GM19463 (cell line): ENCODE measurements around the gene LHFPL6.

Experiments
- ATAC-seq: cut with Tn5 transposase; IDR thresholded peaks from one replicate; pipeline ENCODE4 v1.9.1; 2021; ENCODE audit warnings: mild to moderate bottlenecking, moderate library complexity; ENCODE audit not compliant: unreplicated experiment

Gene LHFPL6

DNA sequence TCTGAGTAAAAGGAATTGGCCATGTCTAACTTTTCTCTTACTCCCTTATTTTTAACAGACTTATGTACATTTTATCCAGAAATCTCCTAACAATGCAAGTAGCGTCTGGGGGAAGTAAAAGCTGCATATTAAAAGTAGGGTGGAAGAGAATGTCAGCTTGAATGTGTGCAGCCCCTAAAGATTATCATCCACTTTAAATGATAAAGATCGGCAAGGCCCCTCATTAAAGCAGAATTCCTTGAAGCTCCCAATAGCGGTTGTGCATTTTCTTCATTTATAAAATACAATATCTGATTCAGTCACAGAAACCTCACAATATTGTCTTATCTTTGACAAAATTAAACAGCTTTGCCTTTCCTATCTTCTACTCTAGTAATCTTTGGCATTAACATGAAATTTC lies 184.6 kb downstream of the LHFPL6 start:
- no peak for ATAC-seq

- ATAC-seq = no peak
Observed at GRCh38 chr13:39417643-39418042, 185.3 kb downstream of the LHFPL6 start.

GRCh38 chr13:39417131-39417530 lies 185.9 kb downstream of the LHFPL6 start:
- no peak for ATAC-seq

- ATAC-seq = no peak
Observed at GRCh38 chr13:39415008-39415802, 187.8 kb downstream of the LHFPL6 start.

GRCh38 chr13:39414339-39414738 lies 188.7 kb downstream of the LHFPL6 start:
- no peak for ATAC-seq

DNA sequence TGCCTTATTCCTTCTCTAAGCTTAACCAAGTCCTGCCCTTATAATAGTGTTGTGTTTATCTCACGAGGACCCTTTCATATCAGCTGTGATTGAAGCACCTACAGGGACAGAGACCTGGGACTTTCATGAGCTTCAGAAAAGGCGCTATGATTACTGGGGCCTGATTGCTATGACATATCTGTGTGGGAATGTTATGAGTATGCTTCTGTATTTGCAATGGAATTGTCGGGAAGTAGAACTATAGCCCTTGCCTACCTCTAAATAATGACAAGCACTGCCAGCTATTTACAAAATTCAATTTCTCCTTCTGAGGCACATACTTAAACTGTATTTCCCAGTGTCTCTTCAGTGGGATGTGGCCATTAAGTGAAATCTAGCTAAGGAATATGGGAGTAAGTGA lies 191.5 kb downstream of the LHFPL6 start:
- ATAC-seq = no peak

- ATAC-seq = no peak
Observed at GRCh38 chr13:39410964-39411363, 192.0 kb downstream of the LHFPL6 start.

GRCh38 chr13:39410096-39410901 lies 192.7 kb downstream of the LHFPL6 start:
- no peak for ATAC-seq

DNA sequence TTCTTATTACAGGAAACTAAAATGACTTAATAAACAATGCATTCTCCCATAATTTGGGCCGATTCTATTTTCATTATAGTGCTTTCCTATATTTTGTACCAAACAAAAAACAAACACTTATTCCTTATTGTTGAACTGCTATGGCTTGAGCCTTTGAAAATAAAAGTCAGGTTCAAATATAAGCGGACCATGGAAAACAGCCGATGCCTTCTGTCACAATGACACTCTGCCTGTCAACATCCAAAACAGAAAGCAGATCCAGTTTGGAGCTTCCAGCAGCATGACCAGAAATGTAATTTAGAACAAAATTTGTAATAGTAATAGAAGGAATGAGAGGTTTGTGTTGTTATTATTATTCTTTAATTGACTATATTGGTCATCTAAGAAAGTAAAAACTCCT lies 194.5 kb downstream of the LHFPL6 start:
- ATAC-seq = no peak

GRCh38 chr13:39407786-39408185 lies 195.2 kb downstream of the LHFPL6 start:
- no peak for ATAC-seq

GRCh38 chr13:39407138-39407537 lies 195.9 kb downstream of the LHFPL6 start:
- no peak for ATAC-seq

DNA sequence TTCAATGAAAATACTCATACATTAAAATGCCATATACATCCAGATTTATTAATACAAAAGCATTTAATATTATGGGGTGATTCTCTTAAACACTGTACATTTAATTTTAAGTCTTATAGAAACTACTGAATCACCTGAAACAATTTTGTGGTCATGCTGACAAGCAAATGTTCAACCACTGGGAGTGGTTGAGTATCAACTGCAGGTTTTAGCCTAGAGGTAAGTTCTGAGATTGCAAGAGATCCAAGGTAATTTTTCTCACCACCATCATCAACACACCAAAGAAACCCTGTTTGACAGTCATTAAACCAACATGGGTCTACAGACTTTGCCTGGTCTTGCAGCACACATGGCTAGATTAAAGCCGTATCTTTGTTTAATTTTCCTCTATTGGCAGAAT lies 196.3 kb downstream of the LHFPL6 start:
- no peak for ATAC-seq

DNA sequence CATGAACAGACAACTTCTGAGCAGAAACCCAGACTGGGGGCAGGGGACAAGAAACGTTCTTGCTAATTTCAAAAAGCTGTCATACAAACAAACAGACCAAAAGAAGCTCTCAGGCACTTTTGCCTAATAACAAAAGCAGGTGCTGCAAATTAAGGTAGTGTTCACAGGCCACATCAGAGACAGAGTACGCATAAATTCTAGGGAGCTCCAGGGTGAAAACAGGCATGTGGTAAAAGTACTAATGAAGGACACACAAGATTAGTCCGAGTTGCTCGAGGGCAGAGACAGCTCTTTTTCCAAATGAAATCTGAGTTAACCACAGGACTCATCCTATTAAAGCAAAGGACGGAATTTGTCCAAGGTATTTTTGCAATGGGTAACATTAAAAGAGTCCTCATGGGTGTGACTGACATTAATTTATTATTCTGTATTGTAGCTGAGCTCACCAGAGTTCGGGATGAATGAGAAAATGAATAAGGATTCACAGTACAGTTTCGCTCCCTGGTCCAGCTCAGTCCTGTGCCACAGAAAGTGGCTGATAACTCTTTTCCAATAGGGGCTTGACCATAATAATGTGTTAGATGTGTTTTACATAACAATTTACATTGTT lies 197.3 kb downstream of the LHFPL6 start:
- no peak for ATAC-seq

- ATAC-seq = no peak
Observed at GRCh38 chr13:39405107-39405506, 197.9 kb downstream of the LHFPL6 start.

DNA sequence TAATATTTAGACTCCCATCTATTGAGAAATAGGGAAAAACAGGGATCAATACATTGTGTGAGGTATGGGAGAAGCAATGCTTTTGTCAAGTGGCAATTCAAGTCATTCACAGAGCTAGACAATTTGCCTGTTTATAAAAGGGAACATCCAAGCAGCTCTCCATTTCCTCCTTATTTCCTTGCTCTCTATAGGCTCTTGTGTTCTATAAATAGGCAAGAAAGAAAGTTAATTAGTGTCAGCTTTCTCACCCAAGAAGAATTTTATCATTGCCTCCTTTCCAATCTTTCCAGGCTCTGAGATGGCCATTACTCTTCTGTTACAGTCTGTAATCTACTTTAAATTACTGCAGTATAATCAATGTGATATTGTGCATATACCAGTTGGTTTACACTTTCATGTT lies 199.9 kb downstream of the LHFPL6 start:
- no peak for ATAC-seq

GRCh38 chr13:39402221-39402970 lies 200.6 kb downstream of the LHFPL6 start:
- ATAC-seq = no peak

- ATAC-seq = no peak
Observed at GRCh38 chr13:39401756-39402155, 201.2 kb downstream of the LHFPL6 start.

DNA sequence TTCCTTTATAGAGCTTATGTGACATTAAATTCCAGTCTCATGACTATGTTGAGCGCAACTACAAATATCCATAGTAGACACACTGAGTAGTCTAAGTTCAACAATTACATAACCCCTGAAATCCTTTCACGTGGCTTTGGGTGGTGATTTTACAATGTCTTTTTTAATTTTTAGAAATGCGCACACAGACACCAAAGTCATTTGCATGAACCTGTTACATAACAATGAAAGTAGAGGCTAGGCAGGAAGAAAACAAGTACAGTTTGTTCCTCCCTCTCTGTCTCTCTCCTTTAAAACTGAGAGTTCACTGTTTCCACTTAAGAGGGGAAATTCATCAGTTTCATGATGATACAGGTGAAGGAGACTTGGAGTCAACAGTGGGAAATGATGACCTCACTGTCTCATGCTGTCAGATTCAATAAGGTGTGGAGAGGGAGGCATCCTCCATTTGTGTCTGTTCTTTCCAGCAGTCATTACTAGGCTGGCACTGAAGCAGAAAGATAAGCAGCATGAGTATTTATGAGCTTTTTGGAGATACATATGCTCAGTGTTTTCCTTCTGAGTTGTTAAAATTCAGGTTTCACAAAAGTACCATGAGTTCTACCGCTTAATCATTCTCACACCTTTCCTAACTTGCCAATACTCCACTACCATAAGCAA lies 201.8 kb downstream of the LHFPL6 start:
- no peak for ATAC-seq

DNA sequence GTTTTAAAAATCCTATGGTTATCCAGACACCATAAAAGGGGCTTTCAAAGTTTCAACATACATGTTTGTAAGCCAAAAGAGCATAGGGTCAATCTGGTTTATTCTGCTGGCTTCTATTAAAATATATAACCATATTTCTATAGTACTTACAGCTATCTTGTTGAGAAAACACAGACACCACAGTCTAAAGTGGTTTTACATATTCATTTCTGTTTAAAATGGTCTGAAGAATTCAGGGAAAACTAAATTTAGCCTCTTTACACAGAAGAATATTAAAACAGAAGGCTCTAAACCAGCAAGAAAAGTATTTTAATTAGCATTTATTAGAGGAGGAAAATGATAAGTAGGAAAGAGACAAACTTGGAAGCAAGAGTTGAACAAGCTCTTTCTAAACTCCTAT lies 203.9 kb downstream of the LHFPL6 start:
- no peak for ATAC-seq

DNA sequence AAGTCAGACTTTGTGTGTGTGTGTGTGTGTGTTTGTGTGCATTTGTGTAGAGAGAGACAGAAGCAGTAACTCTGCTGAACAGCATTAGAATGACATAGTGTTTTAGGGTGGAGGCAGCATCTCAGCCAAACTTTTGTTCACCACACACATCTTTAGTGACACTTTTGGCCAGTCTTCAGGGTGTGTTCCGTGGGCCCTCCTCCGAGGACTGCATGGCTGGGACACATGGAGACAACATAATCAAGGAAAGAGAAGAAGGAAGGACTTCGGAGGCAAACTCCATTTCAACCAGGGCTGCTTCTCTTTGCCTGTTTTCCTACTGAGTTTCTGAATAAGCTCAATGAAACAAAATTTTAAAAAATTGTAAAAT lies 205.1 kb downstream of the LHFPL6 start:
- ATAC-seq = no peak
